Measurements from ENCODE around the gene VRK2.
"Not testable (repeated sequence)": the region's sequence is repeated elsewhere in the genome, so short reads cannot be mapped to it uniquely, and the experiment has no call there.

Gene VRK2

GRCh38 chr2:58158481-58158880, 111.9 kb downstream of the VRK2 start:
- DNase-seq (ENCODE audit: low read depth) = no peak

- DNase-seq (ENCODE audit: low read depth) = no peak
Measured at GRCh38 chr2:58163913-58164312, 117.3 kb downstream of the VRK2 start.

- DNase-seq (ENCODE audit: low read depth) = not testable (repeated sequence)
Measured at GRCh38 chr2:58168130-58168529, 121.5 kb downstream of the VRK2 start.

- peak; percentile 76 for DNase-seq (ENCODE audit: low read depth)
Measured at GRCh38 chr2:58169845-58170244, 123.2 kb downstream of the VRK2 start.

- DNase-seq (ENCODE audit: low read depth) = not testable (repeated sequence)
Measured at GRCh38 chr2:58170334-58170933, 123.8 kb downstream of the VRK2 start.

GRCh38 chr2:58171831-58172230, 125.2 kb downstream of the VRK2 start:
- DNase-seq (ENCODE audit: low read depth) = not testable (repeated sequence)

GRCh38 chr2:58177187-58177586, 130.6 kb downstream of the VRK2 start:
- not testable (repeated sequence) for DNase-seq (ENCODE audit: low read depth)

GRCh38 chr2:58180175-58180574, 133.6 kb downstream of the VRK2 start:
- DNase-seq (ENCODE audit: low read depth) = not testable (repeated sequence)

GRCh38 chr2:58180635-58181034, 134.0 kb downstream of the VRK2 start:
- DNase-seq (ENCODE audit: low read depth) = no peak

- peak; percentile 47 for DNase-seq (ENCODE audit: low read depth)
Measured at GRCh38 chr2:58182527-58182926, 135.9 kb downstream of the VRK2 start.

- no peak for DNase-seq (ENCODE audit: low read depth)
Measured at GRCh38 chr2:58186501-58186900, 139.9 kb downstream of the VRK2 start.

- not testable (repeated sequence) for DNase-seq (ENCODE audit: low read depth)
Measured at GRCh38 chr2:58187022-58187421, 140.4 kb downstream of the VRK2 start.

- peak; percentile 25 for DNase-seq (ENCODE audit: low read depth)
Measured at GRCh38 chr2:58194458-58194857, 147.9 kb downstream of the VRK2 start.

- DNase-seq (ENCODE audit: low read depth) = peak; percentile 25
Measured at GRCh38 chr2:58195662-58196061, 149.1 kb downstream of the VRK2 start.

- DNase-seq (ENCODE audit: low read depth) = no peak
Measured at GRCh38 chr2:58197894-58198293, 151.3 kb downstream of the VRK2 start.

- no peak for DNase-seq (ENCODE audit: low read depth)
Measured at GRCh38 chr2:58202404-58202803, 155.8 kb downstream of the VRK2 start.

GRCh38 chr2:58203018-58203417, 156.4 kb downstream of the VRK2 start:
- no peak for DNase-seq (ENCODE audit: low read depth)

GRCh38 chr2:58204195-58204959, 157.8 kb downstream of the VRK2 start:
- DNase-seq (ENCODE audit: low read depth) = peak; percentile 16

- no peak for DNase-seq (ENCODE audit: low read depth)
Measured at GRCh38 chr2:58206785-58207184, 160.2 kb downstream of the VRK2 start.

GRCh38 chr2:58207189-58207588, 160.6 kb downstream of the VRK2 start:
- no peak for DNase-seq (ENCODE audit: low read depth)
